Right atrium auricular region (tissue), 2 donors: ENCODE data around the gene AHR. TPM values are rescaled to one million over a fixed set of nuclear protein-coding genes. Genes with fewer than 3 reads are reported as not detected.

Experiments used
- DNase-seq: peaks from one replicate; pipeline ENCODE4 v3.0.0-alpha.2; 2019; ENCODE audit warnings: low spot score
- H3K27ac ChIP-seq, 2 donors: fragments of 200-600 bp; sonication (generic); 1 replicate in 1 of 2; 2 replicates in 1 of 2; pipeline ENCODE4 v1.5.1; 2016 to 2019
- H3K27me3 ChIP-seq, 2 donors: fragments of 200-600 bp; sonication (generic); one replicate each; pipeline versions ENCODE4 v1.5.1 to v1.6.0; 2017 to 2019
- H3K36me3 ChIP-seq: fragments of 200-600 bp; sonication (generic); one replicate; pipeline ENCODE4 v1.5.1; 2016
- H3K4me1 ChIP-seq, 2 donors: fragments of 200-600 bp; sonication (generic); one replicate each; pipeline versions ENCODE4 v1.5.1 to v1.6.0; 2017 to 2019
- H3K4me3 ChIP-seq, 2 donors: fragments of 200-600 bp; sonication (generic); 1 replicate in 1 of 2; 2 replicates in 1 of 2; pipeline ENCODE4 v1.5.1; 2017 to 2019; ENCODE audit warnings: mild to moderate bottlenecking in 1 of 2, moderate library complexity in 1 of 2
- H3K9me3 ChIP-seq, 2 donors: fragments of 200-600 bp; sonication (generic); one replicate each; pipeline ENCODE4 v1.5.1; 2019
- CTCF ChIP-seq, 2 donors: fragments of 200-600 bp; sonication (generic); IDR thresholded peaks; one replicate each; pipeline ENCODE4 v1.5.1; 2019; ENCODE audit warnings: antibody characterized with exemption in 2 of 2
- total RNA-seq, 2 donors: library from RNA; depleted of rRNA; stranded (reverse); fragments of >200 nt; gene quantifications; one replicate each; pipeline ENCODE4 v1.1.0, GENCODE V29; 2016

AHR gene
- total RNA-seq, 2 donors from 2014 or later = 38.7 to 45.4 TPM

GRCh38 chr7:17269341-17270221 lies 28.9 kb upstream of the AHR start:
- no peak overlapping the region for H3K4me3 ChIP-seq
- H3K27ac ChIP-seq = no peak overlapping the region
- H3K4me1 ChIP-seq = no peaks in the 10 kb centered on the region
- H3K27me3 ChIP-seq = no peaks in the 10 kb centered on the region
- no peak for TF ChIP-seq CTCF (IDR thresholded peaks at IDR 0.05)
- no peak for DNase-seq
- no peaks in the 10 kb centered on the region for H3K36me3 ChIP-seq
- H3K9me3 ChIP-seq = peaks cover 15 to 40% of the 10 kb centered on the region in 2 donors

GRCh38 chr7:17274551-17275245 lies 23.8 kb upstream of the AHR start:
- Histone ChIP-seq H3K27ac (no peak overlapping the region), H3K4me3 (no peak overlapping the region), H3K4me1 (peaks cover 0 to 8% of the 10 kb centered on the region in 2 donors), H3K36me3 (no peaks in the 10 kb centered on the region), H3K9me3 (peaks cover 9 to 11% of the 10 kb centered on the region in 2 donors), H3K27me3 (no peaks in the 10 kb centered on the region)
- no peak for TF ChIP-seq CTCF (IDR thresholded peaks at IDR 0.05)
- DNase-seq = no peak

GRCh38 chr7:17275749-17276671 lies 22.4 kb upstream of the AHR start:
- Histone ChIP-seq H3K36me3 (no peaks in the 10 kb centered on the region), H3K4me3 (no peak overlapping the region), H3K9me3 (no peaks in the 10 kb centered on the region), H3K4me1 (peaks cover 0 to 8% of the 10 kb centered on the region in 2 donors), H3K27ac (peak overlapping the region; percentile 31 to 65), H3K27me3 (no peaks in the 10 kb centered on the region)
- no peak for DNase-seq
- TF ChIP-seq CTCF (IDR thresholded peaks at IDR 0.05) = no peak

- no peak for TF ChIP-seq CTCF (IDR thresholded peaks at IDR 0.05)
- no peak overlapping the region for H3K27ac ChIP-seq
- no peaks in the 10 kb centered on the region for H3K9me3 ChIP-seq
- H3K27me3 ChIP-seq = no peaks in the 10 kb centered on the region
- H3K36me3 ChIP-seq = no peaks in the 10 kb centered on the region
- DNase-seq = no peak
- peaks cover 0 to 8% of the 10 kb centered on the region in 2 donors for H3K4me1 ChIP-seq
- H3K4me3 ChIP-seq = no peak overlapping the region
Observed at GRCh38 chr7:17279061-17279460, 19.4 kb upstream of the AHR start.

- peak overlapping the region in 1 of 2 donors; percentile 12 for H3K27ac ChIP-seq
Observed at GRCh38 chr7:17289074-17289645, 9.3 kb upstream of the AHR start.

More at GRCh38 chr7:17289074-17289645, 9.3 kb upstream of the AHR start:
- Histone ChIP-seq H3K27me3 (no peaks in the 10 kb centered on the region), H3K9me3 (no peaks in the 10 kb centered on the region), H3K36me3 (no peaks in the 10 kb centered on the region), H3K4me1 (peaks cover 0 to 12% of the 10 kb centered on the region in 2 donors), H3K4me3 (no peak overlapping the region)
- TF ChIP-seq CTCF (IDR thresholded peaks at IDR 0.05) = no peak
- DNase-seq = no peak
